Measurements from ENCODE around the gene LSP1.

GRCh38 chr11:1899686-1900085 lies 46.8 kb downstream of the LSP1 start:
- no peak for TF ChIP-seq CTCF (IDR thresholded peaks at IDR 0.05; ENCODE audit: control extremely low read depth in 1 of 3, insufficient read depth in 1 of 3, low read depth in 1 of 3, low read length in 3 of 3)
- no peak for TF ChIP-seq CEBPB (IDR thresholded peaks at IDR 0.05; ENCODE audit: low read depth, low read length)
- TF ChIP-seq EGR1 (IDR thresholded peaks at IDR 0.05; ENCODE audit: borderline replicate concordance, low read depth, low read length): no peak

Data from H1 (cell line).